HG03521 (cell line): ENCODE data around the gene PEX3.

ENCODE experiments used
- ATAC-seq: cut with Tn5 transposase; IDR thresholded peaks from one replicate; pipeline ENCODE4 v1.9.1; 2021; ENCODE audit warnings: mild to moderate bottlenecking, moderate library complexity; ENCODE audit not compliant: unreplicated experiment

PEX3 gene

DNA sequence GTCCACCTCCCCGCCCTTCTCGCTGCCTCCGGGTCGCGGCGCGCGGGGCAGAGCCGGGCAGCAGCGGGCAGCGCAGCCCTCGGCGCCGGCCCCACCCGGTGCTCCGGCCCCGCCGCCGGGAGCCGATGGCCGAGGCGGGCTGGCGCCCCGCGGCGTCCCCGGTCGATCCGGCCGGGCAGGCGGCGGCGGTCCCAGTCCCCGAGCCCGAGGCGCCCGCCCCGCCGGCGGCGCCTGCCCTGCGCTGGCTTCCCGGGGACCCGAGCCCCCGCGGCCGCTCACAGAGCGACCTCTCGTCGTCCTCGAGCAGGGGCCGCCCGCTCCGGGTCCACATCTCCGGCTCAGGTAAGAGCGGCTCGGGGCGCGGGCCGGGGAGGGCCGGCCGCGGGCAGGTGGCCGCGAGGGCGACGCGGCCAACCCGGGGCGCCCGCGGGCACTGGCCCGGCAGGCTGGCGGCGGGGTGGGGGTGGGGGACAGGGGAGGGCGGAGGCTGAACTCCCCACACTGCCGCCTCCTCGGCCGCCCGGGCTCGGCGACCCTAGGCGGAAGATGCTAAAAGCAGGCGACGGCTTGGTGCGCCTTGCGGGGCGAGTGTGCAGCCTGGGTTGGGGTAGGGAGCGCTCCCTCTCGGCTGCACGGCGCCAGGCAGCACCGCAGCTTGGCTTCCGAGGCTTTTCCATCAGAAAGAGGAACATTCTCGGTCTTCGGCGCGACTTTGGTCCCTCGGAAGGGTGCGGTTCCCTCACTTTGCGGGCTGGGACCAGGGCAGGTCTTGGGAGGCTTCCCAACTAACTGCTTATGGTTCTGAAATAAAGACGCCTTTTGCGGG, 86.5 kb downstream of the PEX3 start:
- ATAC-seq: peak; percentile 54

DNA sequence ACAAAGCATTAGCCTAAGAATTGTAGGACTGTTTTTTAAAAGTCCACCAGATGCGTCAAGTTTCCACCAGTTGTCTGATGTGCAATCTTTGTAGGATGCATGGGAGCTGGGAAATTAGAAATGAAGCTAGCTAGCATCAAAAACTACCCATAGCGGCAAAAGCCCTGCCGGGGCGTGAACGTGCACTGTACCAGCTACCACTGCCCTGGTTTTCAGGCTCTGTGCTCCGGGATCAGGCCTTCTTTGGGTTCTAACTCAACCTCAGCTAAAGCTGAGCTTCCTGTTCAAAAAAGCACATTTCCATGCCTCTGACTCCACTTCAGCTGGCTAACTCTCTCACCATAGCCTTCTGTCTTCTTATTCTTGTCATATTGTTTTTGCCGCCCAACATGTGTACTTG, 87.8 kb downstream of the PEX3 start:
- ATAC-seq: no peak

- ATAC-seq: no peak
These were observed 88.5 kb downstream of the PEX3 start for GRCh38 chr6:143539106-143539505.

DNA sequence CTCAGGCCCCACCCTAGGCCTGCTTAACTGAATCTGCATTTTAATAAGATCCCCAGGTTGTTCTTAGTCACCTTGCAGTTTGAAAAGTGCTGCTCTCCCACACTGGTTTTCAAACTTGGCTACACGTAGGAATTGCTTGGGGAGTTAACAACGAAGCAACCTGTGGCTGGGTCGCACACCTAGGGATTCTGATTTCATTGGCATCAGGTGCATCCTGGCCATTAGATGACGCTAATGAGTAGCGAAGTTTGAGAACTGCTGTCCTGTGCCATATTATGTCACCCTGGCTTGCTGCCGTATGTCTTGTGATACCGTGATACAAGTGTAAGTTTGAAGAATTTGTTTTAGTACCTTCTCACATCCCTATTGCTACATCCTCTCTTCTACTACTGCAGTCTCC, 89.1 kb downstream of the PEX3 start:
- ATAC-seq: no peak

- ATAC-seq: no peak
These were observed 89.6 kb downstream of the PEX3 start for GRCh38 chr6:143540192-143540591.
